KMS-11 (cell line): ENCODE data around the gene RAD51B.

ENCODE experiments used
- H2AFZ ChIP-seq: fragments of 200-600 bp; sonication (generic); 2 replicates; pipeline ENCODE4 v1.6.1; 2016; ENCODE audit warnings: antibody characterized with exemption, mixed run types, low read depth
- H3K27ac ChIP-seq: fragments of 200-600 bp; sonication (generic); 2 replicates; pipeline ENCODE4 v1.6.1; 2016; ENCODE audit warnings: mild to moderate bottlenecking, mixed run types
- H3K27me3 ChIP-seq: fragments of 200-600 bp; sonication (generic); 2 replicates; pipeline ENCODE4 v1.6.1; 2017; ENCODE audit warnings: mild to moderate bottlenecking, low read depth, mixed run types, moderate library complexity; ENCODE audit not compliant: insufficient read depth
- H3K36me3 ChIP-seq: fragments of 200-600 bp; sonication (generic); 2 replicates; pipeline ENCODE4 v1.6.1; 2017; ENCODE audit warnings: mild to moderate bottlenecking, mixed run types; ENCODE audit not compliant: insufficient read depth
- H3K4me1 ChIP-seq: fragments of 200-600 bp; sonication (generic); 2 replicates; pipeline ENCODE4 v1.6.1; 2016; ENCODE audit warnings: mild to moderate bottlenecking, low read depth, mixed run types; ENCODE audit not compliant: poor library complexity, severe bottlenecking
- H3K4me2 ChIP-seq: fragments of 200-600 bp; sonication (generic); 2 replicates; pipeline ENCODE4 v1.7.0; 2016; ENCODE audit warnings: mild to moderate bottlenecking, mixed run types
- H3K4me3 ChIP-seq: fragments of 200-600 bp; sonication (generic); IDR thresholded peaks from 2 replicates; pipeline ENCODE4 v1.6.1; 2017; ENCODE audit warnings: low read depth, low read length, mixed read lengths; ENCODE audit not compliant: insufficient read depth
- H3K79me2 ChIP-seq: fragments of 200-600 bp; sonication (generic); 2 replicates; pipeline ENCODE4 v1.6.1; 2016; ENCODE audit warnings: low read depth, mixed run types; ENCODE audit not compliant: insufficient read depth
- H3K9ac ChIP-seq: fragments of 200-600 bp; sonication (generic); 2 replicates; pipeline ENCODE4 v1.6.1; 2016; ENCODE audit warnings: mild to moderate bottlenecking, mixed run types
- H4K20me1 ChIP-seq: fragments of 200-600 bp; sonication (generic); 2 replicates; pipeline ENCODE4 v1.6.1; 2016; ENCODE audit warnings: mild to moderate bottlenecking, mixed run types; ENCODE audit not compliant: insufficient read depth
- TF ChIP-seq, protein P1 (sequence below): fragments of 200-600 bp; sonication (generic); conservative IDR thresholded peaks from 2 replicates; pipeline ENCODE4 v1.6.1; 2017; ENCODE audit warnings: low read depth, mild to moderate bottlenecking, antibody characterized with exemption, low read length, moderate library complexity, mixed read lengths

The RAD51B gene

DNA sequence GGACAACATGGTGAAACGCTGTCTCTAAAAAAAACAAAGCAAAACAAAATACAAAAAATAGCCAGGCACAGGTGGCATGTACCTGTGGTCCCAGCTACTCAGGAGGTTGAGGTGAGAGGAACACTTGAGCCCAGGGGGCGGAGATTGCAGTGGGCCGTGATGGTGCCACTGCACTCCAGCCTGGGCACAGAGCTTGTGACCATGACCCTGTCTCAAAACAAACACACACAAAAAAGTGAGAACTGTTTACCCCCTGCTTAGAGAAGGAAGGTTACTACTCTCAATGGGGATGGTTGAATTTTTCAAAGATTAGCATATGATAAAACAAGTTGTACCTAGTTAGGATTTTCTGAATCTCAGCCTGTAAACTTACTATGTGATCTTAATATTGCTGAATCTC, 905.3 kb downstream of the RAD51B start:
- no peak overlapping the region for H3K9ac ChIP-seq
- H2AFZ ChIP-seq, result no peak overlapping the region
- H3K4me1 ChIP-seq, result no peaks in the 10 kb centered on the region
- TF ChIP-seq, protein P1, sequence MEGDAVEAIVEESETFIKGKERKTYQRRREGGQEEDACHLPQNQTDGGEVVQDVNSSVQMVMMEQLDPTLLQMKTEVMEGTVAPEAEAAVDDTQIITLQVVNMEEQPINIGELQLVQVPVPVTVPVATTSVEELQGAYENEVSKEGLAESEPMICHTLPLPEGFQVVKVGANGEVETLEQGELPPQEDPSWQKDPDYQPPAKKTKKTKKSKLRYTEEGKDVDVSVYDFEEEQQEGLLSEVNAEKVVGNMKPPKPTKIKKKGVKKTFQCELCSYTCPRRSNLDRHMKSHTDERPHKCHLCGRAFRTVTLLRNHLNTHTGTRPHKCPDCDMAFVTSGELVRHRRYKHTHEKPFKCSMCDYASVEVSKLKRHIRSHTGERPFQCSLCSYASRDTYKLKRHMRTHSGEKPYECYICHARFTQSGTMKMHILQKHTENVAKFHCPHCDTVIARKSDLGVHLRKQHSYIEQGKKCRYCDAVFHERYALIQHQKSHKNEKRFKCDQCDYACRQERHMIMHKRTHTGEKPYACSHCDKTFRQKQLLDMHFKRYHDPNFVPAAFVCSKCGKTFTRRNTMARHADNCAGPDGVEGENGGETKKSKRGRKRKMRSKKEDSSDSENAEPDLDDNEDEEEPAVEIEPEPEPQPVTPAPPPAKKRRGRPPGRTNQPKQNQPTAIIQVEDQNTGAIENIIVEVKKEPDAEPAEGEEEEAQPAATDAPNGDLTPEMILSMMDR, result no peak
- no peaks in the 10 kb centered on the region for H3K27me3 ChIP-seq
- no peaks in the 10 kb centered on the region for H3K36me3 ChIP-seq
- H3K4me3 ChIP-seq, result no peak overlapping the region
- no peaks in the 10 kb centered on the region for H3K79me2 ChIP-seq
- H3K27ac ChIP-seq, result no peak overlapping the region
- H4K20me1 ChIP-seq, result no peaks in the 10 kb centered on the region
- no peak overlapping the region for H3K4me2 ChIP-seq

DNA sequence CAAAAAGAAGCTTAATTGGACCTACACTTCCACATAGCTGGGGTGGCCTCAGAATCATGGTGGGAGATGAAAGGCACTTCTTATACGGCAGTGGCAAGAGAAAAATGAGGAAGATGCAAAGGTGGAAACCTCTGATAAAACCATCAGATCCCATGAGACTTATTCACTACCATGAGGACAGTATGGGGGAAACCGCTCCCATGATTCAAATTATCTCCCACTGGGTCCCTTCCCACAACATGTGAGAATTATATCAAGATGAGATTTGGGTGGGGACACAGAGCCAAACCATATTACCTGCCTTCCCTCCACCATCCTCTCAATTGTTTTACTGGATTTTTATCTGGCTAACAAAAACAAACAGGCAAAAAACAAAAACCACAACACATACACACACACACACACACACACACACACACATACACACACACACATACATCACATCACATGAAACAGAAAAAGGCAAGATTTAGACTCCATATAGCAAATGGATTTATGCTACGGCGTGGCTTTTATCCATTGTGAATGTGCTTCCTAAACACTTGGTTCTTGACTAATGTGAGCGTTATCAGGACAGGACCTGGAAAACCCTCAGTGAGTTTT, 906.6 kb downstream of the RAD51B start:
- no peak overlapping the region for H2AFZ ChIP-seq
- no peaks in the 10 kb centered on the region for H3K4me1 ChIP-seq
- no peak overlapping the region for H3K9ac ChIP-seq
- TF ChIP-seq, protein P1, result no peak
- H3K27ac ChIP-seq, result no peak overlapping the region
- no peak overlapping the region for H3K4me2 ChIP-seq
- H4K20me1 ChIP-seq, result no peaks in the 10 kb centered on the region
- no peaks in the 10 kb centered on the region for H3K79me2 ChIP-seq
- H3K36me3 ChIP-seq, result no peaks in the 10 kb centered on the region
- H3K4me3 ChIP-seq, result no peak overlapping the region
- H3K27me3 ChIP-seq, result no peaks in the 10 kb centered on the region

DNA sequence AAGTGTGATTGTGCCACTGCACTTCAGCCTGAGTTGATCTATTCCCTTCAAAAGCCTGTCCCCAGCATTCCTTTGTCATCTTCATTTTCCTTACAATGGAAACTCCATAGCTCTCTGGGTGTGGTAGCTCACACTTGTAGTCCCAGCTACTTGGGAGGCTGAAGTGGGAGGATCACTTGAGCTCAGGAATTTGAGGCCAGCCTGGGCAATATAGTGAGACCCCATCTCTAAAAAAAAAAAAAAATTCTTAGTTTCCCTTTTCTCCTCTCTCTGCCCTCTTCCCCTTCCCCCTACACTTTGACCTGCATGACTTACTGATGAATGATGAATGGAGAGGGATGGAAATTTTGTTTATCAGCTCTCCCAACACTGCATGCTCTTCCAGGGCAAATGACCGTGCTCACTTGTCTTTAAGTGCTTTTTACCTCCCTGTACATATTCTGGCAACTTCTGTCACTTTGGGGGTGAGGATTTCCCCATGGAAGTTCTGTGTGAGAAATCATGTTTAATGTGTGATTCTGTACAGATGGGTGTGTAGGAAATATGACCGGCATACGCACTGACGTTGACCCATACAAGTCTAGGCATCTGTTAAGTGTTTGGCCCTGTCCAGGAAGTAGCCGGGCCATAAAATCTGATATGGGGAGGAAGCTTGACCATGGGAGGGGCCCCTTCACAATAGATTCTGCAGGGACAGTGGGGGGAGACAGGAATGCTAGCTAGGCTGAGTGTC, 907.9 kb downstream of the RAD51B start:
- Histone ChIP-seq H3K4me2 (no peak overlapping the region), H3K36me3 (no peaks in the 10 kb centered on the region), H3K9ac (no peak overlapping the region), H3K4me3 (no peak overlapping the region), H3K27ac (no peak overlapping the region), H3K27me3 (no peaks in the 10 kb centered on the region), H3K79me2 (no peaks in the 10 kb centered on the region), H4K20me1 (no peaks in the 10 kb centered on the region), H2AFZ (no peak overlapping the region), H3K4me1 (no peaks in the 10 kb centered on the region)
- TF ChIP-seq, protein P1, result no peak

DNA sequence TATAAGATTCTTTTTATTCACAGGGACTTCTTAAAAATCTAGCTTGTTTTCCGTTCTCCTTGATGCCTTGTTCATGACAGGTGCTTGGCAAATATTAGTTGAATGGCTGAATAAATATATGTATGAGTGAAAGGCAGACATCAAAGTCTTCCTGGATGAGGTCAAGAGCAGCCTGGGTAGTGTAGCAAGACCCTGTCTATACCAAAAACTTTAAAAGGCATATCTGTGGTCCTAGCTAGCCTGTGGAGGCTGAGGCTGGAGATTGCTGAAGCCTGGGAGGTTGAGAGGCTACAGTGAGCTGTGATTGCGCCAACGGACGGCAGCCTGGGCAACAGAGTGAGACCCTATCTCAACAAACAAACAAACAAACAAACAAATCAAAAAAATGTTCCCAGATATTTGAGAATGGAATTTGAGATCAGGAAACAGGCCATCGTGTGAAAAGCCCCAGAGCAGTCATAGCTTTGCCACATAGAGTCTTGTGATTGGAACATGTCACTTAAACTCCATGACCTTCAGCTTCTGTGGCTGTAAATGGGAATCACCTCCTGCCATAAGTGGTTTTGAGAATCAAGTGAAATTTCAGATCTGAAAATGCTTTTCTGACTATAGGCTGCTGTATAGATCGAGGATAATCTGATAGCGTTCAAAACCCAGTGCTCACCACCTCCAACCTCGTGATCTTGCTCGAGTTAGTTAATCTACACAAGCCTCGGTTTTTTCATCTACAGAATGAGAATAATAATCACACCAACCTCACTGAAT, 908.9 kb downstream of the RAD51B start:
- no peak overlapping the region for H3K9ac ChIP-seq
- no peak overlapping the region for H3K4me3 ChIP-seq
- no peak overlapping the region for H3K27ac ChIP-seq
- H3K79me2 ChIP-seq, result no peaks in the 10 kb centered on the region
- H3K36me3 ChIP-seq, result no peaks in the 10 kb centered on the region
- TF ChIP-seq, protein P1, result no peak
- H3K4me1 ChIP-seq, result no peaks in the 10 kb centered on the region
- H3K27me3 ChIP-seq, result no peaks in the 10 kb centered on the region
- no peaks in the 10 kb centered on the region for H4K20me1 ChIP-seq
- H2AFZ ChIP-seq, result no peak overlapping the region
- H3K4me2 ChIP-seq, result no peak overlapping the region
